HepG2 (cell line): ENCODE data around the gene ARMC2. TPM values are rescaled to one million over a fixed set of nuclear protein-coding genes. Genes with fewer than 3 reads are reported as not detected.

Source experiments
- CEBPB ChIP-seq: IDR thresholded peaks from 2 replicates; pipeline ENCODE4 v1.6.1; 2011; ENCODE audit warnings: low read depth, low read length, improper control_type of control experiment, borderline replicate concordance
- FOXJ3 ChIP-seq: sonication (generic); formaldehyde crosslinking; IDR thresholded peaks from 2 replicates; pipeline ENCODE4 v1.4.0; 2020; ENCODE audit warnings: missing genetic modification reagents, mild to moderate bottlenecking, borderline replicate concordance
- FOXK1 ChIP-seq: sonication (generic); formaldehyde crosslinking; IDR thresholded peaks from 2 replicates; pipeline ENCODE4 v1.4.0; 2020; ENCODE audit warnings: low read depth, missing genetic modification reagents, borderline replicate concordance
- GFI1 ChIP-seq: sonication (generic); formaldehyde crosslinking; IDR thresholded peaks from 2 replicates; pipeline ENCODE4 v1.5.0; 2020; ENCODE audit warnings: missing genetic modification reagents, mild to moderate bottlenecking, borderline replicate concordance
- HBP1 ChIP-seq: IDR thresholded peaks from 2 replicates; pipeline ENCODE4 v1.6.1; 2016; ENCODE audit warnings: low read depth, control low read depth
- IRX3 ChIP-seq: sonication (generic); formaldehyde crosslinking; IDR thresholded peaks from 2 replicates; pipeline ENCODE4 v1.8.1; 2023; ENCODE audit warnings: mild to moderate bottlenecking, low read depth, missing genetic modification reagents, borderline replicate concordance
- MATR3 ChIP-seq: sonication (generic); formaldehyde crosslinking; IDR thresholded peaks from 2 replicates; pipeline ENCODE4 v1.4.0; 2020; ENCODE audit warnings: missing genetic modification reagents
- MZF1 ChIP-seq: sonication (generic); formaldehyde crosslinking; IDR thresholded peaks from 2 replicates; pipeline ENCODE4 v1.8.1; 2023; ENCODE audit warnings: mild to moderate bottlenecking, missing genetic modification reagents, borderline replicate concordance
- NBN ChIP-seq: fragments of 450-650 bp; conservative IDR thresholded peaks from 2 replicates; pipeline ENCODE4 v1.6.1; 2017
- RXRA ChIP-seq: sonication (generic); formaldehyde crosslinking; IDR thresholded peaks from 2 replicates; pipeline ENCODE4 v1.5.1; 2020; ENCODE audit warnings: missing genetic modification reagents
- THAP11 ChIP-seq: IDR thresholded peaks from 2 replicates; pipeline ENCODE4 v1.6.1; 2016; ENCODE audit warnings: missing biosample characterization, missing genetic modification reagents
- U2AF1 ChIP-seq: fragments of 200-400 bp; formaldehyde crosslinking; optimal IDR thresholded peaks from 2 replicates; pipeline ENCODE3; 2017; ENCODE audit warnings: mild to moderate bottlenecking, low read depth, low read length
- XBP1 ChIP-seq: sonication (generic); formaldehyde crosslinking; IDR thresholded peaks from 2 replicates; pipeline ENCODE4 v1.5.0; 2020; ENCODE audit warnings: missing genetic modification reagents
- ZBTB42 ChIP-seq: sonication (generic); formaldehyde crosslinking; IDR thresholded peaks from 2 replicates; pipeline ENCODE4 v1.5.0; 2020; ENCODE audit warnings: mild to moderate bottlenecking, missing genetic modification reagents
- ZBTB7B ChIP-seq: sonication (generic); formaldehyde crosslinking; IDR thresholded peaks from 2 replicates; pipeline ENCODE4 v1.4.0; 2020; ENCODE audit warnings: missing genetic modification reagents
- ZBTB8A ChIP-seq: sonication (generic); formaldehyde crosslinking; IDR thresholded peaks from 2 replicates; pipeline ENCODE4 v1.4.0; 2020; ENCODE audit warnings: mild to moderate bottlenecking, low read depth, missing genetic modification reagents, borderline replicate concordance
- ZKSCAN5 ChIP-seq: sonication (generic); formaldehyde crosslinking; IDR thresholded peaks from 2 replicates; pipeline ENCODE4 v1.5.1; 2020; ENCODE audit warnings: mild to moderate bottlenecking, missing genetic modification reagents
- ZNF232 ChIP-seq: sonication (generic); formaldehyde crosslinking; IDR thresholded peaks from 2 replicates; pipeline ENCODE4 v1.4.0; 2020; ENCODE audit warnings: missing genetic modification reagents, borderline replicate concordance
- ZNF337 ChIP-seq: sonication (generic); formaldehyde crosslinking; IDR thresholded peaks from 2 replicates; pipeline ENCODE4 v1.5.1; 2020; ENCODE audit warnings: missing genetic modification reagents, low read depth, mild to moderate bottlenecking, borderline replicate concordance
- ZNF569 ChIP-seq: sonication (generic); formaldehyde crosslinking; IDR thresholded peaks from 2 replicates; pipeline ENCODE4 v1.5.0; 2020; ENCODE audit warnings: mild to moderate bottlenecking, missing genetic modification reagents, moderate library complexity, borderline replicate concordance
- ZNF691 ChIP-seq: sonication (generic); formaldehyde crosslinking; IDR thresholded peaks from 2 replicates; pipeline ENCODE4 v1.4.0; 2020; ENCODE audit warnings: missing genetic modification reagents, low read depth, mild to moderate bottlenecking, borderline replicate concordance
- polyA plus RNA-seq, 8 experiments: library from polyadenylated mRNA; depleted of rRNA in 3 of 8; stranded (reverse) in 7 of 8; unstranded in 1 of 8; fragments of >200 nt; fragmentation: Illumina TruSeq in 4 of 8; extraction: Trizol in 4 of 8; gene quantifications; 2 replicates each; pipeline versions ENCODE4 v1.2.1 to v1.2.3, GENCODE V29; 2011 to 2016; ENCODE audit warnings: low read depth in 4 of 8, missing spikeins in 1 of 8, mixed read lengths in 1 of 8; ENCODE audit not compliant: insufficient read depth in 1 of 8
- total RNA-seq, 5 experiments: library from RNA; depleted of rRNA; stranded (reverse); fragments of >200 nt; fragmentation: Illumina TruSeq; extraction: Trizol; gene quantifications; 2 replicates each; pipeline ENCODE4 v1.2.3, GENCODE V29; 2016; ENCODE audit warnings: low read depth in 1 of 5
- TF ChIP-seq, protein P1 (sequence below): sonication (generic); formaldehyde crosslinking; IDR thresholded peaks from 2 replicates; pipeline ENCODE4 v1.8.0; 2022; ENCODE audit warnings: mild to moderate bottlenecking, missing genetic modification reagents, moderate library complexity
- TF ChIP-seq, protein P2 (sequence below): sonication (generic); formaldehyde crosslinking; IDR thresholded peaks from 2 replicates; pipeline ENCODE4 v1.4.0; 2020; ENCODE audit warnings: missing genetic modification reagents
- TF ChIP-seq, protein P3 (sequence below): sonication (generic); formaldehyde crosslinking; IDR thresholded peaks from 2 replicates; pipeline ENCODE4 v1.9.0; 2021; ENCODE audit warnings: missing genetic modification reagents, borderline replicate concordance

ARMC2 gene
- total and polyA plus RNA-seq, 2 of the 13 experiments (the other 11 are each of a cell fraction or from before 2014, with no cell fraction given) = 1.4 to 3.2 TPM

GRCh38 chr6:108848116-108848868 lies at the start of gene ARMC2 (continued):
- TF ChIP-seq, protein P1, sequence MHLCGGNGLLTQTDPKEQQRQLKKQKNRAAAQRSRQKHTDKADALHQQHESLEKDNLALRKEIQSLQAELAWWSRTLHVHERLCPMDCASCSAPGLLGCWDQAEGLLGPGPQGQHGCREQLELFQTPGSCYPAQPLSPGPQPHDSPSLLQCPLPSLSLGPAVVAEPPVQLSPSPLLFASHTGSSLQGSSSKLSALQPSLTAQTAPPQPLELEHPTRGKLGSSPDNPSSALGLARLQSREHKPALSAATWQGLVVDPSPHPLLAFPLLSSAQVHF = no peak
- TF ChIP-seq ZNF569 (CRISPR knock-in tag) = no peak
- peak; percentile 37; the same call in 1 of the 2 replicates for TF ChIP-seq GFI1 (CRISPR knock-in tag)
- no peak for TF ChIP-seq FOXJ3 (CRISPR knock-in tag)
- TF ChIP-seq, protein P2, sequence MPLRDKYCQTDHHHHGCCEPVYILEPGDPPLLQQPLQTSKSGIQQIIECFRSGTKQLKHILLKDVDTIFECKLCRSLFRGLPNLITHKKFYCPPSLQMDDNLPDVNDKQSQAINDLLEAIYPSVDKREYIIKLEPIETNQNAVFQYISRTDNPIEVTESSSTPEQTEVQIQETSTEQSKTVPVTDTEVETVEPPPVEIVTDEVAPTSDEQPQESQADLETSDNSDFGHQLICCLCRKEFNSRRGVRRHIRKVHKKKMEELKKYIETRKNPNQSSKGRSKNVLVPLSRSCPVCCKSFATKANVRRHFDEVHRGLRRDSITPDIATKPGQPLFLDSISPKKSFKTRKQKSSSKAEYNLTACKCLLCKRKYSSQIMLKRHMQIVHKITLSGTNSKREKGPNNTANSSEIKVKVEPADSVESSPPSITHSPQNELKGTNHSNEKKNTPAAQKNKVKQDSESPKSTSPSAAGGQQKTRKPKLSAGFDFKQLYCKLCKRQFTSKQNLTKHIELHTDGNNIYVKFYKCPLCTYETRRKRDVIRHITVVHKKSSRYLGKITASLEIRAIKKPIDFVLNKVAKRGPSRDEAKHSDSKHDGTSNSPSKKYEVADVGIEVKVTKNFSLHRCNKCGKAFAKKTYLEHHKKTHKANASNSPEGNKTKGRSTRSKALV = peak; percentile 55; the same call in 1 of the 2 replicates
- TF ChIP-seq ZKSCAN5 = no peak
- no peak for TF ChIP-seq FOXK1
- TF ChIP-seq RXRA = peak; percentile 67; the same call in 1 of the 2 replicates
- TF ChIP-seq XBP1 (CRISPR knock-in tag) = no peak; the same call in 1 of the 2 replicates
- TF ChIP-seq IRX3 (CRISPR knock-in tag) = no peak
- TF ChIP-seq CEBPB = no peak
- no peak for TF ChIP-seq MZF1
- TF ChIP-seq, protein P3, sequence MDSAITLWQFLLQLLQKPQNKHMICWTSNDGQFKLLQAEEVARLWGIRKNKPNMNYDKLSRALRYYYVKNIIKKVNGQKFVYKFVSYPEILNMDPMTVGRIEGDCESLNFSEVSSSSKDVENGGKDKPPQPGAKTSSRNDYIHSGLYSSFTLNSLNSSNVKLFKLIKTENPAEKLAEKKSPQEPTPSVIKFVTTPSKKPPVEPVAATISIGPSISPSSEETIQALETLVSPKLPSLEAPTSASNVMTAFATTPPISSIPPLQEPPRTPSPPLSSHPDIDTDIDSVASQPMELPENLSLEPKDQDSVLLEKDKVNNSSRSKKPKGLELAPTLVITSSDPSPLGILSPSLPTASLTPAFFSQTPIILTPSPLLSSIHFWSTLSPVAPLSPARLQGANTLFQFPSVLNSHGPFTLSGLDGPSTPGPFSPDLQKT (CRISPR knock-in tag) = no peak
- TF ChIP-seq ZBTB8A (CRISPR knock-in tag) = no peak
- TF ChIP-seq ZNF691 (CRISPR knock-in tag) = no peak; the same call in 1 of the 2 replicates
- TF ChIP-seq ZNF337 (CRISPR knock-in tag) = no peak
- TF ChIP-seq ZBTB7B (CRISPR knock-in tag) = no peak
- 0 out of 2 replicates have a peak, but pooled peaks have one; percentile 35 for TF ChIP-seq ZNF232
- TF ChIP-seq HBP1 (CRISPR knock-in tag) = peak; percentile 89
- no peak; the same call in 1 of the 2 replicates for TF ChIP-seq ZBTB42 (CRISPR knock-in tag)
- no peak for TF ChIP-seq MATR3
- no peak for TF ChIP-seq U2AF1
- TF ChIP-seq NBN = no peak
- TF ChIP-seq THAP11 (CRISPR knock-in tag) = peak; percentile 59
